Measurements from ENCODE around the gene SLC35B4. TPM values are rescaled to one million over a fixed set of nuclear protein-coding genes. Genes with fewer than 3 reads are reported as not detected.

Gene SLC35B4
- total RNA-seq, 1 donor from 2014 or later = 18.7 TPM

DNA sequence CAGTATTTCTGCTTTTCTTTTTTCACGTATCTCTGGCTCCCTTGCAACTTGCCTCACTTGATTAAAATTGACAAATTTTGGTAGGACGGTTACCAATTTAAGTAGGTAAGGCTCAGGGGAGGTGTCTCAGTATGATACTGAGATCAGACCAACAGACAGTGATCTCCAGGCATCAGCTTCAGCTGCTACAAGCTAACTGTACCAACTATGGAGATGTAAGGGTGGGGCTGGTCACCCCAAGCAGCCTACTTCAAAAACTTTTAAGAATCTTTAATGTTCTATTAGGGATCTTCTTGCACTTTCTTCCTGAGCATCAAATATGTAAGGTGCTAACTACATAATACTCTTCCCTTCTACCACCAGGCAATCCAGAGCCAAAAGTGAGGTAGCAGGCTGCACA is 26.9 kb downstream of the SLC35B4 start:
- peaks cover 14% of the 10 kb centered on the region for H3K27me3 Mint-ChIP-seq (ENCODE audit: unreplicated experiment)

DNA sequence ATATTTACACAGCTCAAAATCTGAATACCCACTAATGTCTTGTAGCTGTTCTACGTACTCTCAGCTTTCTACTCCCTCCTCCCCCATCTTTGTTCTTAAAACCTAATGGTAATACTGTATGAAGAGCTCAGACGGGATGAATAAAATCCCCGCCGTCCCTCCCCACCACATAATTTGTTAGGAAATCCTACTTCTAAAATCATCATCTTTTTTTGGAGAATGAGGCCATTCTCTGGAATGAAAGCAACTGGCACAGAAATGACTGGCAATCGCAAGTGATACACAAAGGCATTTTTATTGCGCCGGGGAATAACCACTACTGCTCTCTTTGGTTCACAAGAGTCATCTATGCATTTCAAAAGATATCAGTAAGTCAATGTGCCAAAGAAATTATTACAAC is 27.3 kb downstream of the SLC35B4 start:
- DNase-seq (ENCODE audit: extremely low spot score, unreplicated experiment) = no peak
- Mint-ChIP-seq H3K4me3 (ENCODE audit: unreplicated experiment) (no peak overlapping the region), H3K9me3 (ENCODE audit: unreplicated experiment) (no peaks in the 10 kb centered on the region), H3K36me3 (ENCODE audit: unreplicated experiment) (peaks cover 12% of the 10 kb centered on the region), H3K27me3 (ENCODE audit: unreplicated experiment) (peaks cover 14% of the 10 kb centered on the region), H3K27ac (ENCODE audit: unreplicated experiment) (no peak overlapping the region), H3K4me1 (ENCODE audit: unreplicated experiment) (peaks cover 3% of the 10 kb centered on the region)
- TF ChIP-seq, protein P1, sequence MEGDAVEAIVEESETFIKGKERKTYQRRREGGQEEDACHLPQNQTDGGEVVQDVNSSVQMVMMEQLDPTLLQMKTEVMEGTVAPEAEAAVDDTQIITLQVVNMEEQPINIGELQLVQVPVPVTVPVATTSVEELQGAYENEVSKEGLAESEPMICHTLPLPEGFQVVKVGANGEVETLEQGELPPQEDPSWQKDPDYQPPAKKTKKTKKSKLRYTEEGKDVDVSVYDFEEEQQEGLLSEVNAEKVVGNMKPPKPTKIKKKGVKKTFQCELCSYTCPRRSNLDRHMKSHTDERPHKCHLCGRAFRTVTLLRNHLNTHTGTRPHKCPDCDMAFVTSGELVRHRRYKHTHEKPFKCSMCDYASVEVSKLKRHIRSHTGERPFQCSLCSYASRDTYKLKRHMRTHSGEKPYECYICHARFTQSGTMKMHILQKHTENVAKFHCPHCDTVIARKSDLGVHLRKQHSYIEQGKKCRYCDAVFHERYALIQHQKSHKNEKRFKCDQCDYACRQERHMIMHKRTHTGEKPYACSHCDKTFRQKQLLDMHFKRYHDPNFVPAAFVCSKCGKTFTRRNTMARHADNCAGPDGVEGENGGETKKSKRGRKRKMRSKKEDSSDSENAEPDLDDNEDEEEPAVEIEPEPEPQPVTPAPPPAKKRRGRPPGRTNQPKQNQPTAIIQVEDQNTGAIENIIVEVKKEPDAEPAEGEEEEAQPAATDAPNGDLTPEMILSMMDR (IDR thresholded peaks at IDR 0.05) = no peak

More for the DNA sequence above, 26.9 kb downstream of the SLC35B4 start:
- DNase-seq (ENCODE audit: extremely low spot score, unreplicated experiment) = no peak
- no peak overlapping the region for H3K27ac Mint-ChIP-seq (ENCODE audit: unreplicated experiment)
- H3K4me3 Mint-ChIP-seq (ENCODE audit: unreplicated experiment) = no peak overlapping the region
- peaks cover 17% of the 10 kb centered on the region for H3K36me3 Mint-ChIP-seq (ENCODE audit: unreplicated experiment)
- TF ChIP-seq, protein P1 (IDR thresholded peaks at IDR 0.05) = no peak
- peaks cover 3% of the 10 kb centered on the region for H3K4me1 Mint-ChIP-seq (ENCODE audit: unreplicated experiment)
- no peaks in the 10 kb centered on the region for H3K9me3 Mint-ChIP-seq (ENCODE audit: unreplicated experiment)

DNA sequence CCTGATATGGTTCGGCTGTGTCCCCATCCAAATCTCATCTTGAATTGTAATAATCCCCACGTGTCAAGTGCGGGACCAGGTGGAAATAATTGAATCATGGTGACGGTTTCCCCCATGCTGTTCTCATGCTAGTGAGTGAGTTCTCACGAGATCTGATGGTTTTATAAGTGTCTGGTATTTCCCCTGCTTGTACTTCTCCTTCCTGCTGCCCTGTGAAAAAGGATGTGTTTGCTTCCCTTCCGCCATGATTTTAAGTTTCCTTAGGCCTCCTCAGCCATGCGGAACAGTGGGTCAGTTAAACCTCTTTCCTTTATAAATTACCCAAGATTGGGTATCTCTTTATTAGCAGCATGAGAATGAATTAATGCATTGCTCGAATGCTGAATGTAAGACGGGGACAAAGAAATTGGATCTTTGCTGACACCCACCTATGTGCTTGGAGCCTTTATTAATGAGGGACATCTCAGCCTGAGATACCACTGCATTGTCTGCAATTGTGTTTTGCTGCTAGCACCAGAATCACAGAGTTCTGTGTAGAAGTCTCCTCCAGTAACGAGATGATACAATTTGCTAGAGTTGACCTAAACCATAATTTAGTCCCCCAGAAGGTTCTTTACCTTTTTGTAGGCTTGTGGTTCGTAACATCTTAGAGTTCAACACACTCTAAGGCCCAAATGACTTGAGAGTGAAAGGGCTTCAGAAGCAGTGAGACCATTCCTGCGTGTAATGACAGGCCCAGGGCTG is 28.6 kb downstream of the SLC35B4 start:
- TF ChIP-seq, protein P1 (IDR thresholded peaks at IDR 0.05) = no peak
- no peak for DNase-seq (ENCODE audit: extremely low spot score, unreplicated experiment)
- Mint-ChIP-seq H3K9me3 (ENCODE audit: unreplicated experiment) (no peaks in the 10 kb centered on the region), H3K4me1 (ENCODE audit: unreplicated experiment) (peaks cover 3% of the 10 kb centered on the region), H3K27me3 (ENCODE audit: unreplicated experiment) (peaks cover 14% of the 10 kb centered on the region), H3K4me3 (ENCODE audit: unreplicated experiment) (no peak overlapping the region), H3K27ac (ENCODE audit: unreplicated experiment) (no peak overlapping the region), H3K36me3 (ENCODE audit: unreplicated experiment) (peaks cover 7% of the 10 kb centered on the region)

DNA sequence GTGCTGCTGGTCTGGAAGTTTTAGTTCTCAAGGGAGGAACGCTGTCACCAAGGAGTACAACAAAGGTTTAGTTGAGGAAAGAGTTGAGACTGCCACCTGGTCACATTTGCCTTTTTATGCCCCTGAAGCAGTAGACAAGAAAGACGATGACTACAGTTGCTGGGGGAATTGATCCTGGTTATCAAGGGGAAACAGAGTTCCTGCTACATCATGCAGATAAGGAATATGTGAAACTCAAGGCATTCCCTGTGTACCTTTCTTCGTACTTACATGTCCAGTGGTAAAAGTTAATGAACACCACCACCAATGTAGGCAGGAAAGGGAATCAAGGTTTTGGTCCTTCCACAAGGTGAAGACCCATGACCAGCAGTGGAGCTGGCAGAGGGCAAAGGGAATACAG is 31.8 kb downstream of the SLC35B4 start:
- Mint-ChIP-seq H3K36me3 (ENCODE audit: unreplicated experiment) (no peaks in the 10 kb centered on the region), H3K27me3 (ENCODE audit: unreplicated experiment) (peaks cover 36% of the 10 kb centered on the region), H3K27ac (ENCODE audit: unreplicated experiment) (no peak overlapping the region), H3K4me1 (ENCODE audit: unreplicated experiment) (no peaks in the 10 kb centered on the region), H3K9me3 (ENCODE audit: unreplicated experiment) (no peaks in the 10 kb centered on the region), H3K4me3 (ENCODE audit: unreplicated experiment) (no peak overlapping the region)
- DNase-seq (ENCODE audit: extremely low spot score, unreplicated experiment) = no peak
- TF ChIP-seq, protein P1 (IDR thresholded peaks at IDR 0.05) = no peak

DNA sequence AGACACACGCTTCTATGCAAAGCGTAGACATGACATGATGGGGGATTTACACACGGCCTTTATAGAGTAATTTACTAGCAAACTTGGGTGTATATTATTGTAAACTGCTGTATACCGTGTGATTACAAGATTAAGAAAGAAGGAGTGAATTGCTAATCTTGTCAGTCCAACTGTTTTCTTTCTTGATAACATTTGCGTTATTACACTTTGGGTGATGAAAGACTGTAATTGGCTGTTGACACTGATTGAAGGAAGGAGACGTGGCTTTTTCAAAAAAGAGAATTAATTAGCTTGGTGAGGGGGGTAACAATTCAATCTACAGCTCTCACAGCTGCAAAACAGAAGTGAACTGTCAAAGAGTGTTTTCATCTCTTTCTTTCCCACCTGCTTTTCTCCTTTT is 32.7 kb downstream of the SLC35B4 start:
- Mint-ChIP-seq H3K4me1 (ENCODE audit: unreplicated experiment) (no peaks in the 10 kb centered on the region), H3K4me3 (ENCODE audit: unreplicated experiment) (no peak overlapping the region)
- DNase-seq (ENCODE audit: extremely low spot score, unreplicated experiment) = no peak

More for the DNA sequence above, 32.7 kb downstream of the SLC35B4 start:
- H3K27me3 Mint-ChIP-seq (ENCODE audit: unreplicated experiment) = peaks cover 44% of the 10 kb centered on the region
- TF ChIP-seq, protein P1 (IDR thresholded peaks at IDR 0.05) = no peak
- H3K27ac Mint-ChIP-seq (ENCODE audit: unreplicated experiment) = no peak overlapping the region
- no peaks in the 10 kb centered on the region for H3K9me3 Mint-ChIP-seq (ENCODE audit: unreplicated experiment)
- no peaks in the 10 kb centered on the region for H3K36me3 Mint-ChIP-seq (ENCODE audit: unreplicated experiment)

Data from osteocyte (in vitro differentiated cells).